HCT116 (cell line): ENCODE data around the gene LURAP1L. TPM values are rescaled to one million over a fixed set of nuclear protein-coding genes. Genes with fewer than 3 reads are reported as not detected.

ENCODE experiments used
- ATAC-seq: fragments of 200-7000 bp; cut with Tn5 transposase; 2 replicates; pipeline ENCODE4 v1.9.1; 2020; ENCODE audit warnings: mild to moderate bottlenecking, moderate library complexity
- BruUV-seq: library from RNA; stranded (reverse); fragments of 400-500 nt; replicated peaks from 2 replicates; lab custom pipeline; 2021; lab: Mats Ljungman, UMichigan
- CTCF ChIA-PET: fragments of 300-600 bp; sonication (Branson Sonifier 250); formaldehyde crosslinking; loops from one replicate; lab custom pipeline; 2021; ENCODE audit warnings: antibody characterized with exemption; lab: Charles Lee
- POLR2A ChIA-PET: fragments of 300-600, 350-600 bp; sonication (Branson Sonifier 250); formaldehyde crosslinking; loops from one replicate; lab custom pipeline; 2021; ENCODE audit warnings: antibody characterized with exemption; lab: Charles Lee
- RAD21 ChIA-PET, 2 experiments: fragments of 300-600 bp; sonication (Branson Sonifier 250); formaldehyde crosslinking; loops; one replicate each; lab custom pipeline; 2023; ENCODE audit warnings: low total read pairs in 2 of 2; ENCODE audit not compliant: uncharacterized antibody in 2 of 2, unreplicated experiment in 2 of 2, low non-redundant PET in 1 of 2; lab: Charles Lee
- DNase-seq: peaks from one replicate; pipeline ENCODE4 v3.0.0-alpha.2; 2010; ENCODE audit warnings: low read depth, low spot score
- H2AFZ ChIP-seq: fragments of 200-600 bp; shearing (Covaris generic), sonication (generic); 2 replicates; pipeline ENCODE4 v1.6.1; 2017; ENCODE audit warnings: low read depth, mixed run types, mixed read lengths, antibody characterized with exemption, low read length; ENCODE audit not compliant: poor library complexity, severe bottlenecking
- H3K27ac ChIP-seq: 2 replicates; pipeline ENCODE4 v1.5.1; 2012; ENCODE audit warnings: low read depth, low read length
- H3K27me3 ChIP-seq: fragments of 200-600 bp; sonication (generic); 2 replicates; pipeline ENCODE4 v1.6.1; 2016; ENCODE audit warnings: mixed run types, low read length, mixed read lengths; ENCODE audit not compliant: insufficient read depth
- H3K36me3 ChIP-seq, 2 experiments: fragments of 200-500 bp in 1 of 2; fragments of 200-600 bp in 1 of 2; sonication (Bioruptor generic) in 1 of 2; sonication (generic) in 1 of 2; 2 replicates each; pipeline versions ENCODE4 v1.5.1 to v1.6.1; 2014 to 2016; ENCODE audit warnings: low read length in 2 of 2, inconsistent platforms in 1 of 2, mixed read lengths in 1 of 2, mixed run types in 1 of 2; ENCODE audit not compliant: insufficient read depth in 2 of 2, control insufficient read depth in 1 of 2
- H3K4me1 ChIP-seq, 2 experiments: fragments of 200-600 bp in 1 of 2; sonication (generic) in 1 of 2; 2 replicates each; pipeline versions ENCODE4 v1.5.1 to v1.6.1; 2012 to 2017; ENCODE audit warnings: low read length in 2 of 2, inconsistent platforms in 1 of 2, mild to moderate bottlenecking in 1 of 2, mixed read lengths in 1 of 2, mixed run types in 1 of 2, moderate library complexity in 1 of 2; ENCODE audit not compliant: insufficient read depth in 2 of 2, control insufficient read depth in 1 of 2
- H3K4me2 ChIP-seq: fragments of 200-600 bp; sonication (generic); 2 replicates; pipeline ENCODE4 v1.6.1; 2017; ENCODE audit warnings: mixed run types, low read length, mixed read lengths
- H3K4me3 ChIP-seq, 2 experiments: fragments of 200-600 bp in 1 of 2; sonication (generic) in 1 of 2; replicated peaks in 1 of 2; 2 replicates each; pipeline ENCODE4 v1.5.1; 2011 to 2016; ENCODE audit warnings: low read length in 2 of 2, control low read depth in 1 of 2, low read depth in 1 of 2, mild to moderate bottlenecking in 1 of 2, mixed read lengths in 1 of 2, mixed run types in 1 of 2
- H3K79me2 ChIP-seq: fragments of 200-600 bp; sonication (generic); 2 replicates; pipeline ENCODE4 v1.6.1; 2017; ENCODE audit warnings: mild to moderate bottlenecking, mixed run types, low read length, moderate library complexity, mixed read lengths; ENCODE audit not compliant: insufficient read depth
- H3K9ac ChIP-seq: fragments of 200-600 bp; sonication (generic); 2 replicates; pipeline ENCODE4 v1.6.1; 2016; ENCODE audit warnings: low read length, mixed read lengths
- H3K9me2 ChIP-seq: fragments of 200-600 bp; sonication (generic), shearing (Covaris generic); 2 replicates; pipeline ENCODE4 v1.6.1; 2017; ENCODE audit warnings: mixed run types, mild to moderate bottlenecking, moderate library complexity; ENCODE audit not compliant: insufficient read depth
- H3K9me3 ChIP-seq, 2 experiments: fragments of 200-500 bp in 1 of 2; fragments of 200-600 bp in 1 of 2; sonication (Bioruptor generic) in 1 of 2; sonication (generic) in 1 of 2; 2 replicates each; pipeline ENCODE4 v1.6.1; 2014 to 2017; ENCODE audit warnings: low read length in 2 of 2, mixed read lengths in 2 of 2, inconsistent platforms in 1 of 2, low read depth in 1 of 2, mild to moderate bottlenecking in 1 of 2, mixed run types in 1 of 2, moderate library complexity in 1 of 2; ENCODE audit not compliant: control insufficient read depth in 1 of 2, insufficient read depth in 1 of 2
- H4K20me1 ChIP-seq: fragments of 200-600 bp; sonication (generic), shearing (Covaris generic); 2 replicates; pipeline ENCODE4 v1.6.1; 2017; ENCODE audit warnings: mixed run types, mild to moderate bottlenecking, moderate library complexity; ENCODE audit not compliant: insufficient read depth
- ATF3 ChIP-seq: IDR thresholded peaks from 2 replicates; pipeline ENCODE4 v1.6.1; 2012
- CBX3 ChIP-seq: IDR thresholded peaks from 2 replicates; pipeline ENCODE4 v1.6.1; 2012; ENCODE audit warnings: low read depth
- EGR1 ChIP-seq: IDR thresholded peaks from 2 replicates; pipeline ENCODE4 v1.6.1; 2012; ENCODE audit warnings: low read depth
- ELF1 ChIP-seq: IDR thresholded peaks from 2 replicates; pipeline ENCODE4 v1.6.1; 2012; ENCODE audit warnings: low read depth, borderline replicate concordance
- EZH2 ChIP-seq: fragments of 200-600 bp; sonication (generic); IDR thresholded peaks from 2 replicates; pipeline ENCODE4 v1.6.1; 2017; ENCODE audit warnings: antibody characterized with exemption, mixed run types
- EZH2phosphoT487 ChIP-seq: fragments of 200-600 bp; IDR thresholded peaks from 2 replicates; pipeline ENCODE4 v1.6.1; 2018; ENCODE audit warnings: antibody characterized with exemption, borderline replicate concordance
- MAX ChIP-seq: IDR thresholded peaks from 2 replicates; pipeline ENCODE4 v1.6.1; 2012
- POLR2A ChIP-seq: IDR thresholded peaks from 2 replicates; pipeline ENCODE4 v1.7.0; 2011; ENCODE audit warnings: borderline replicate concordance; ENCODE audit not compliant: insufficient read depth, insufficient read length; ENCODE audit errors: extremely low read depth
- POLR2AphosphoS5 ChIP-seq: IDR thresholded peaks from 2 replicates; pipeline ENCODE4 v1.6.1; 2011; ENCODE audit warnings: mild to moderate bottlenecking, low read depth, low read length, moderate library complexity
- RAD21 ChIP-seq: IDR thresholded peaks from 2 replicates; pipeline ENCODE4 v1.6.1; 2012; ENCODE audit warnings: low read depth, mild to moderate bottlenecking
- SIN3A ChIP-seq: IDR thresholded peaks from 2 replicates; pipeline ENCODE4 v1.6.1; 2012; ENCODE audit warnings: low read depth
- SP1 ChIP-seq: IDR thresholded peaks from 2 replicates; pipeline ENCODE4 v1.6.1; 2012; ENCODE audit warnings: low read depth
- SRF ChIP-seq: IDR thresholded peaks from 2 replicates; pipeline ENCODE4 v1.6.1; 2012; ENCODE audit warnings: low read depth
- TCF7L2 ChIP-seq: IDR thresholded peaks from 2 replicates; pipeline ENCODE4 v1.7.0; 2011; ENCODE audit warnings: borderline replicate concordance, inconsistent platforms; ENCODE audit not compliant: insufficient read depth, insufficient read length; ENCODE audit errors: extremely low read depth
- ZBTB33 ChIP-seq: IDR thresholded peaks from 2 replicates; pipeline ENCODE4 v1.6.1; 2011; ENCODE audit warnings: mild to moderate bottlenecking, low read length, moderate library complexity; ENCODE audit not compliant: insufficient replicate concordance; ENCODE audit errors: extremely low read depth
- intact Hi-C: fragments of 100-400 bp; cut with micrococcal nuclease; formaldehyde crosslinking; loops from 2 replicates; pipeline ENCODE4 v1.10.0; 2022
- total RNA-seq: library from RNA; stranded (reverse); gene quantifications from one replicate; pipeline ENCODE4 v1.2.1, GENCODE V29; 2021; ENCODE audit not compliant: unreplicated experiment
- TF ChIP-seq, protein P1 (sequence below), 3 experiments: fragments of 200-600 bp in 1 of 3; sonication (generic) in 1 of 3; IDR thresholded peaks in 2 of 3; conservative IDR thresholded peaks in 1 of 3; 2 replicates each; pipeline ENCODE4 v1.5.1; 2012 to 2017; ENCODE audit warnings: low read depth in 2 of 3, low read length in 2 of 3, antibody characterized with exemption in 1 of 3, borderline replicate concordance in 1 of 3, control low read depth in 1 of 3, mild to moderate bottlenecking in 1 of 3, mixed read lengths in 1 of 3, mixed run types in 1 of 3, moderate library complexity in 1 of 3; ENCODE audit not compliant: insufficient read depth in 1 of 3
- TF ChIP-seq, protein P2 (sequence below): IDR thresholded peaks from 2 replicates; pipeline ENCODE4 v1.6.1; 2012; ENCODE audit warnings: low read depth

The LURAP1L gene
- total RNA-seq, 1 experiment from 2014 or later, result 13.3 TPM

DNA sequence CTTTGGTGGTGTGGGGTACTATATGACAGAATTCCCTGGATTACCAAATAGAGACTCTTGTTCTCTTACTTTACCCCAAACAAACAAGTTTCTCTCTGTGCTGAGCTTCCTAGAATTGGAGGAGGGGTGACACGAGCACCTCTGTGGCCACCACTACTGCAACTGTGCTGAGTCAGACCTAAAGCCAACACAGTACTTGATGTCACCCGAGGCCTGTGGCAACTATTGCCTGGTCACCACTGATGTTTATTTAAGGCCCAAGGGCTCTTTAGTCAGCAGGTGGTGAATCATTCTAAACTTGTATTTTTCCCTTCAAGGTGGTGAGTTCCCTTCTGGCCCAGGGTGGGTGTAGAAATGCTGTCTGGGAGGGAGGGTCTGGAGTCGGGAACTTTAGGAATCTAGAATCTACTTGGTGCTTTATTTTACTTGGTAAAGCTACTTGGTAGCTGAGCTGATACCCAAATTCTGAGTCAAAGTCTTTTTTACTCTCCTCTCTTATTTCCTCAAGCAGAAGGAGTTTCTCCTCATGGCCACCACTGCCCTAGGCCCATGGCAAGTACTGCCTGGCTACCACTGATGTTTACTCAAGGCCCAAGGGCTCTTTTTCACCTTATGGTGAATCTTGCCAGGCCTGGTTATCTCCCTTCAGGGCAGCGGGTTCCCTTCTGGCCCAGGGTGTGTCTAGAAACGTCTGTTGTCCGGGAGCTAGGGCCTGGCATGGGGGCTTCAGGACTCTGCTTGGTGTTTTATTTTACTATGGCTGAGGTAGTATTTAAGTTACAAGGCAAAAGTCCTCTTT lies 9.8 kb downstream of the LURAP1L start:
- H2AFZ ChIP-seq, result peak overlapping the region; percentile 96
- TSS peak; percentile 77 for BruUV-seq
- peak overlapping the region; percentile 11 to 19; a peak in 3 of 4 replicates for H3K4me3 ChIP-seq
- DNase-seq, result peak; percentile 95
- ChIA-PET CTCF (interaction anchor here (1.2 kb wide), 1 partner anchor 13 kb away, joined by 3 read pairs; no protein-coding TSS in a partner anchor), RAD21 (interaction anchor here in 1 of 2 experiments (1.0 to 1.9 kb wide), 2 partner anchors 8 to 31 kb away, joined by 3 to 8 read pairs; no protein-coding TSS in a partner anchor), POLR2A (interaction anchor here (0.8 to 2.5 kb wide), 6 partner anchors 9 to 60 kb away, joined by 3 to 21 read pairs (median 4); partner anchors contain the start of gene LURAP1L)
- intact Hi-C loops, result loop anchor here (1.0 kb wide), 1 partner anchor 30 kb away; no protein-coding TSS in a partner anchor
- H3K27ac ChIP-seq, result peak overlapping the region; percentile 97
- H3K9me2 ChIP-seq, result no peaks in the 10 kb centered on the region
- no peaks in the 10 kb centered on the region for H3K9me3 ChIP-seq
- peak overlapping the region; percentile 59 for H3K9ac ChIP-seq
- H3K79me2 ChIP-seq, result no peaks in the 10 kb centered on the region
- peak; percentile 90 for ATAC-seq
- no peaks in the 10 kb centered on the region for H3K27me3 ChIP-seq
- no peaks in the 10 kb centered on the region for H3K36me3 ChIP-seq
- H3K4me1 ChIP-seq, result peaks cover 29 to 31% of the 10 kb centered on the region in 2 experiments
- H4K20me1 ChIP-seq, result no peaks in the 10 kb centered on the region
- H3K4me2 ChIP-seq, result peak overlapping the region; percentile 72
- peak; percentile 86 for TF ChIP-seq CBX3
- TF ChIP-seq POLR2A, result no peak
- no peak for TF ChIP-seq EZH2phosphoT487
- TF ChIP-seq, protein P1, sequence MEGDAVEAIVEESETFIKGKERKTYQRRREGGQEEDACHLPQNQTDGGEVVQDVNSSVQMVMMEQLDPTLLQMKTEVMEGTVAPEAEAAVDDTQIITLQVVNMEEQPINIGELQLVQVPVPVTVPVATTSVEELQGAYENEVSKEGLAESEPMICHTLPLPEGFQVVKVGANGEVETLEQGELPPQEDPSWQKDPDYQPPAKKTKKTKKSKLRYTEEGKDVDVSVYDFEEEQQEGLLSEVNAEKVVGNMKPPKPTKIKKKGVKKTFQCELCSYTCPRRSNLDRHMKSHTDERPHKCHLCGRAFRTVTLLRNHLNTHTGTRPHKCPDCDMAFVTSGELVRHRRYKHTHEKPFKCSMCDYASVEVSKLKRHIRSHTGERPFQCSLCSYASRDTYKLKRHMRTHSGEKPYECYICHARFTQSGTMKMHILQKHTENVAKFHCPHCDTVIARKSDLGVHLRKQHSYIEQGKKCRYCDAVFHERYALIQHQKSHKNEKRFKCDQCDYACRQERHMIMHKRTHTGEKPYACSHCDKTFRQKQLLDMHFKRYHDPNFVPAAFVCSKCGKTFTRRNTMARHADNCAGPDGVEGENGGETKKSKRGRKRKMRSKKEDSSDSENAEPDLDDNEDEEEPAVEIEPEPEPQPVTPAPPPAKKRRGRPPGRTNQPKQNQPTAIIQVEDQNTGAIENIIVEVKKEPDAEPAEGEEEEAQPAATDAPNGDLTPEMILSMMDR (IDR thresholded peaks at IDR 0.05 in 2 of 3, conservative IDR thresholded peaks at IDR 0.05 in 1 of 3; ENCODE audit: borderline replicate concordance in 1 of 3, insufficient read depth in 1 of 3, low read depth in 2 of 3, low read length in 2 of 3), result no peak
- peak; percentile 95 for TF ChIP-seq SP1
- TF ChIP-seq RAD21, result peak; percentile 29
- peak; percentile 36; the same call in 1 of the 2 replicates for TF ChIP-seq SRF
- TF ChIP-seq POLR2AphosphoS5, result peak; percentile 68
- TF ChIP-seq SIN3A, result 0 out of 2 replicates have a peak, but pooled peaks have one; percentile 46
- TF ChIP-seq ATF3, result peak; percentile 66; the same call in 1 of the 2 replicates
- no peak for TF ChIP-seq EZH2
- TF ChIP-seq ELF1, result no peak
- TF ChIP-seq, protein P2, sequence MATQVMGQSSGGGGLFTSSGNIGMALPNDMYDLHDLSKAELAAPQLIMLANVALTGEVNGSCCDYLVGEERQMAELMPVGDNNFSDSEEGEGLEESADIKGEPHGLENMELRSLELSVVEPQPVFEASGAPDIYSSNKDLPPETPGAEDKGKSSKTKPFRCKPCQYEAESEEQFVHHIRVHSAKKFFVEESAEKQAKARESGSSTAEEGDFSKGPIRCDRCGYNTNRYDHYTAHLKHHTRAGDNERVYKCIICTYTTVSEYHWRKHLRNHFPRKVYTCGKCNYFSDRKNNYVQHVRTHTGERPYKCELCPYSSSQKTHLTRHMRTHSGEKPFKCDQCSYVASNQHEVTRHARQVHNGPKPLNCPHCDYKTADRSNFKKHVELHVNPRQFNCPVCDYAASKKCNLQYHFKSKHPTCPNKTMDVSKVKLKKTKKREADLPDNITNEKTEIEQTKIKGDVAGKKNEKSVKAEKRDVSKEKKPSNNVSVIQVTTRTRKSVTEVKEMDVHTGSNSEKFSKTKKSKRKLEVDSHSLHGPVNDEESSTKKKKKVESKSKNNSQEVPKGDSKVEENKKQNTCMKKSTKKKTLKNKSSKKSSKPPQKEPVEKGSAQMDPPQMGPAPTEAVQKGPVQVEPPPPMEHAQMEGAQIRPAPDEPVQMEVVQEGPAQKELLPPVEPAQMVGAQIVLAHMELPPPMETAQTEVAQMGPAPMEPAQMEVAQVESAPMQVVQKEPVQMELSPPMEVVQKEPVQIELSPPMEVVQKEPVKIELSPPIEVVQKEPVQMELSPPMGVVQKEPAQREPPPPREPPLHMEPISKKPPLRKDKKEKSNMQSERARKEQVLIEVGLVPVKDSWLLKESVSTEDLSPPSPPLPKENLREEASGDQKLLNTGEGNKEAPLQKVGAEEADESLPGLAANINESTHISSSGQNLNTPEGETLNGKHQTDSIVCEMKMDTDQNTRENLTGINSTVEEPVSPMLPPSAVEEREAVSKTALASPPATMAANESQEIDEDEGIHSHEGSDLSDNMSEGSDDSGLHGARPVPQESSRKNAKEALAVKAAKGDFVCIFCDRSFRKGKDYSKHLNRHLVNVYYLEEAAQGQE, result no peak
- TF ChIP-seq EGR1, result no peak
- TF ChIP-seq ZBTB33, result no peak
- TF ChIP-seq TCF7L2, result peak; percentile 77
- peak; percentile 54; the same call in 1 of the 2 replicates for TF ChIP-seq MAX
